ENCODE results near the gene SLC39A3.

The SLC39A3 gene

DNA sequence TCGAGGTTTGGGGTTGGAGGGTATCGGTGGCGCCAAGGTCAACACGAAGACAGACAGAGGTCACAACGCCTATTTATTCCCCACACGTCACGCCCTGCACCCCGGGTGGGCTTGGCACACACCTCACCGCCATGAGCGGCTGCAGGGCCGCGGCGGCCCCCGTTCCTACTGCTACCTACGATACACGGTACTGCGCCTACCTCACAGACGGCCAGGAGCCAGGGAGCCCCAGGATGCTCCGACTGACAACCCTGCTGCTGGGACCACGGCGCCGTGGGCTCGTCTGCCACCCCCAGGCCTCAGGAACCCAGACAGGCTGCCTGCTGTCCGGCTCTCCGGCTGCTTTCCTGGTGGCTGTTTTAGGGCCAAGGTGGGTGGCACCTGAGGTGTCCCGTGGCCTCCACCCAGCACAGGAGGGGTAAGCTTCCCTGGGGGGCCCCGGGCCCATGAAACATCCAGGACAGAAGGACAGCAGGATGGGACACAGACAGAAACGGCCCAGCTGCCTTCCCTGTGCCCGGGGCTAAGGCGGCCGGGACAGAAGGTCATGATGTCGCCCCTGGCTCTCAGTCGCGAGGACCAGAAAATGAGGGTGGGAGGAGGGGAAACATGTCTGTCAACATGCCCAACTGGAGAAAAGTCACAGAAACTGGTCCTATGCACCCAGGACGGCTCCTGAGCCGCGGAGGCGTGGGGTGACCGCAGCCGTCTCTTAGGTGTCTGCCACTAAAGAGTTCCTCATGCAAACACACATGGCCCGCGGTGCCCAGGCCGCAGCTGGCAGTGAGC is 15.0 kb upstream of the SLC39A3 start:
- TF ChIP-seq, protein P1, sequence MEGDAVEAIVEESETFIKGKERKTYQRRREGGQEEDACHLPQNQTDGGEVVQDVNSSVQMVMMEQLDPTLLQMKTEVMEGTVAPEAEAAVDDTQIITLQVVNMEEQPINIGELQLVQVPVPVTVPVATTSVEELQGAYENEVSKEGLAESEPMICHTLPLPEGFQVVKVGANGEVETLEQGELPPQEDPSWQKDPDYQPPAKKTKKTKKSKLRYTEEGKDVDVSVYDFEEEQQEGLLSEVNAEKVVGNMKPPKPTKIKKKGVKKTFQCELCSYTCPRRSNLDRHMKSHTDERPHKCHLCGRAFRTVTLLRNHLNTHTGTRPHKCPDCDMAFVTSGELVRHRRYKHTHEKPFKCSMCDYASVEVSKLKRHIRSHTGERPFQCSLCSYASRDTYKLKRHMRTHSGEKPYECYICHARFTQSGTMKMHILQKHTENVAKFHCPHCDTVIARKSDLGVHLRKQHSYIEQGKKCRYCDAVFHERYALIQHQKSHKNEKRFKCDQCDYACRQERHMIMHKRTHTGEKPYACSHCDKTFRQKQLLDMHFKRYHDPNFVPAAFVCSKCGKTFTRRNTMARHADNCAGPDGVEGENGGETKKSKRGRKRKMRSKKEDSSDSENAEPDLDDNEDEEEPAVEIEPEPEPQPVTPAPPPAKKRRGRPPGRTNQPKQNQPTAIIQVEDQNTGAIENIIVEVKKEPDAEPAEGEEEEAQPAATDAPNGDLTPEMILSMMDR (IDR thresholded peaks at IDR 0.05; ENCODE audit: insufficient read depth, low read length, missing control alignments): no peak
- H3K4me3 ChIP-seq (ENCODE audit: low read depth, low read length): no peak overlapping the region
- no peak for DNase-seq (ENCODE audit: low read depth, low spot score)
- ChIA-PET POLR2A (no interaction called here), CTCF (interaction anchor here (1.0 to 9.8 kb wide), 3 partner anchors 56 to 105 kb away, joined by 3 to 287 read pairs (median 4); no protein-coding TSS in a partner anchor)

DNA sequence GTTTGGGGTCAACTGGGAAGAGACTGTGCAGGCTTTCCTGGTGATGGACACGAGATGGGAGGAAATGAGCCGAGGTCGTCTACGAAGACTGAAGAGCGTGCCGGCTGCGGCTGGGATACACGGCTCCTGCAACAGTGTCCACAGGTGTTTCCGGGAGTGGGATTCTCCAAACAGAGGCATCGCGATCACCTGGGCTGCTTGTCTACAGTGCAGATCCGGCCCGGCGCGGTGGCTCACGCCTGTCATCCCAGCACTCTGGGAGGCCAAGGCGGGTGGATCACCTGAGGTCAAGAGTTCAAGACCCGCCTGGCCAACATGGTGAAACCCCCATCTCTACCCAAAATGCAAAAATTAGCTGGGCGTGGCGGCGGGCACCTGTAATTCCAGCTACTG is 11.6 kb upstream of the SLC39A3 start:
- CTCF ChIA-PET: interaction anchor here (1.1 to 9.8 kb wide), 5 partner anchors 10 to 102 kb away, joined by 3 to 287 read pairs (median 9); partner anchors contain the start of gene SLC39A3
- H3K4me3 ChIP-seq (ENCODE audit: low read depth, low read length): no peak overlapping the region
- TF ChIP-seq, protein P1 (IDR thresholded peaks at IDR 0.05; ENCODE audit: insufficient read depth, low read length, missing control alignments): no peak
- POLR2A ChIA-PET: no interaction called here
- DNase-seq (ENCODE audit: low read depth, low spot score): no peak

DNA sequence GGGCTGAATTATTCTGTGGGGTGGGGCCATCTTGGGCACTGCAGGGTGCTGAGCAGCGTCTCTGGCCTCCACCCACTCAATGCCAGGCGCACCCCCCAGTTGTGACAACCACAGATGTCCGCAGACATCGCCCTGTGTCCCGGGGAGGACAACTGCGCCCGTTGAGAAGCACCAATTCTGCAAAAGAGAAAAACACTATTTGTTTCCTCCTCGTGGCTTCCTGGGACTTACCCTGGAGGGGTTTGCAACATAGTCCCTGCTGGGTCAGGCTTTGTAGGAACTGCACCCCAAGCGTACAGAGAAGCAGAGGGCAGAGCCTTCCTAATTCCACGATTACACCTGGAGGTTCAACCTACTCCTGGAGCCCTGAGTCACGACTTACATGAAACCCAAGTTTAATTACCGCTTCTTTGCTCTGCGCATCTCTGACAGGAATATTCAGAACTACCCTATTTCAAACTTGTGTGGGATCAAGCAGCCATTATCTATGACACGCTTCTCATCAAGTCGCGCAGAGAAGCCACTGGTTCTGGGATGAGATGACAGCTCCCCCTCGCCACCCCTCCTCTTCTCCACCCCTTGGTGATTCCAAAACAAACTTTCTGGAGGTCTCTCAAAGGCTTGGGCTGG is 11.1 kb upstream of the SLC39A3 start:
- ChIA-PET CTCF (interaction anchor here (1.1 to 9.8 kb wide), 10 partner anchors 9 to 110 kb away, joined by 3 to 287 read pairs (median 10); partner anchors contain the start of gene SLC39A3), POLR2A (no interaction called here)
- TF ChIP-seq, protein P1 (IDR thresholded peaks at IDR 0.05; ENCODE audit: insufficient read depth, low read length, missing control alignments): no peak
- no peak overlapping the region for H3K4me3 ChIP-seq (ENCODE audit: low read depth, low read length)
- no peak for DNase-seq (ENCODE audit: low read depth, low spot score)

DNA sequence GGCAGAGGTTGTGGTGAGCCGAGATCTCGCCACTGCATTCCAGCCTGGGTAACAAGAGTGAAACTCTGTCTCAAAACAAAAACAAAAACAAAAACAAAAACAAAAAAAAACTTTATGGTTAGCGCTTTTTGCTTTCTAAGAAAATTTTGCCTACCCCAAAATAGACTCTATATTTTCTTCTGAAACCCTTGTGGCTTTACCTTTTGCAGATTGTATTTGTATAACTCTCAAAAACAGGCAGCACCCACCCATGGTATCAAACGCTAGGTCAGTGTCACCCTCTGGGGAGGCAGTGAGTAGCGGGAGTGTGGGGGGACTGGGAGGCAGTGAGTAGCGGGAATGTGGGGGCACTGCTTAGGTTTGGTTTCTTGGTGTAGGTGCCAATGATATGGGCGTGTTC is 7.5 kb upstream of the SLC39A3 start:
- DNase-seq (ENCODE audit: low read depth, low spot score): no peak
- no peak overlapping the region for H3K4me3 ChIP-seq (ENCODE audit: low read depth, low read length)
- ChIA-PET CTCF (interaction anchor here (0.9 to 9.8 kb wide), 4 partner anchors 17 to 98 kb away, joined by 3 to 287 read pairs (median 8); no protein-coding TSS in a partner anchor), POLR2A (no interaction called here)
- TF ChIP-seq, protein P1 (IDR thresholded peaks at IDR 0.05; ENCODE audit: insufficient read depth, low read length, missing control alignments): no peak

DNA sequence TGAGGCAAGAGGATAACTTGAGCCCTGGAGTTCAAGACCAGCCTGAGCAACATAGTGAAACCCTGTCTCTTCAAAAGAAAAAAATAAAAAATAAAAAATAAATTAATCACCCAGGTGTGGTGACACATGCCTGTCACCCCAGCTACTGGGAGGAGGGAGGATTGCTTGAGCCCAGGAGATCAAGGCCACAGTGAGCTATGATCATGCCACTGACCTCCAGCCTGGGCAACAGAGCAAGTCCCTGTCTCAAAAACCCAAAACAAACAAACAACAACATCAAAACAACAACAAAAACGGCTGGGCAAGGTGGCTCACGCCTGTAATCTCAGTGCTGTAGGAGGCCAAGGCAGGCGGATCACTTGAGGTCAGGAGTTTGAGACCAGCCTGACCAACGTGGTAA is 4.3 kb upstream of the SLC39A3 start:
- ChIA-PET CTCF (interaction anchor here (2.6 kb wide), 1 partner anchor 96 kb away, joined by 8 read pairs; no protein-coding TSS in a partner anchor), POLR2A (no interaction called here)
- TF ChIP-seq, protein P1 (IDR thresholded peaks at IDR 0.05; ENCODE audit: insufficient read depth, low read length, missing control alignments): no peak
- DNase-seq (ENCODE audit: low read depth, low spot score): no peak
- no peak overlapping the region for H3K4me3 ChIP-seq (ENCODE audit: low read depth, low read length)

DNA sequence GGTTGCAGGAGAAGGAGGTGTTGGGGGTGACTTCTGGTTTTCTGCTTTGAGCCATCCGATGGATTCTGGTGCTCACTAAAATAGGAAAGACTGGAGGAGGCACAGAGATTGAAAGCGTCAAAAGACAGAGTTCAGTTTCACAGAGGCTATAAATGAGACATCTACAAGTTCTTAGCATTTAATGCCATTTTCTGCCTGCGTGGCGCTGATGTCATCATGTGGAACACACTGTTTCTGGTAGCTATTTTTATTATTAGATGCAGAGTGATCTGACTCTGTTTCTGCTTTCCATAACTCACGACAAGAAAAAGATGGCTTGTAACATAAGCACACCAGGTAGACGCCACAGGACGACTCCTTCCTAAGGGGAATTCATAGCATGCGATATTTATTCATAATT is 3.3 kb upstream of the SLC39A3 start:
- no peak for DNase-seq (ENCODE audit: low read depth, low spot score)
- CTCF ChIA-PET: interaction anchor here (2.6 kb wide), 1 partner anchor 95 kb away, joined by 8 read pairs; no protein-coding TSS in a partner anchor

More for the DNA sequence above, 3.3 kb upstream of the SLC39A3 start:
- TF ChIP-seq, protein P1 (IDR thresholded peaks at IDR 0.05; ENCODE audit: insufficient read depth, low read length, missing control alignments): no peak
- POLR2A ChIA-PET: no interaction called here
- no peak overlapping the region for H3K4me3 ChIP-seq (ENCODE audit: low read depth, low read length)
